ENCODE data around the gene GAB1.

- no peak for TF ChIP-seq CTCF (IDR thresholded peaks at IDR 0.05; ENCODE audit: insufficient read depth, low read length, poor library complexity, severe bottlenecking)
- no peak for TF ChIP-seq EZH2phosphoT487 (conservative IDR thresholded peaks at IDR 0.05; ENCODE audit: low read length)
Observed at GRCh38 chr4:143405075-143405730, 68.5 kb downstream of the GAB1 start.

Measured in SU-DHL-6 (cell line).